ENCODE results near the gene DNAJC1. TPM values are rescaled to one million over a fixed set of nuclear protein-coding genes. Genes with fewer than 3 reads are reported as not detected.
"Not testable (repeated sequence)": the region's sequence is repeated elsewhere in the genome, so short reads cannot be mapped to it uniquely, and the experiment has no call there.

DNAJC1 gene
- total RNA-seq, 1 experiment from 2014 or later, result 13.2 TPM

DNA sequence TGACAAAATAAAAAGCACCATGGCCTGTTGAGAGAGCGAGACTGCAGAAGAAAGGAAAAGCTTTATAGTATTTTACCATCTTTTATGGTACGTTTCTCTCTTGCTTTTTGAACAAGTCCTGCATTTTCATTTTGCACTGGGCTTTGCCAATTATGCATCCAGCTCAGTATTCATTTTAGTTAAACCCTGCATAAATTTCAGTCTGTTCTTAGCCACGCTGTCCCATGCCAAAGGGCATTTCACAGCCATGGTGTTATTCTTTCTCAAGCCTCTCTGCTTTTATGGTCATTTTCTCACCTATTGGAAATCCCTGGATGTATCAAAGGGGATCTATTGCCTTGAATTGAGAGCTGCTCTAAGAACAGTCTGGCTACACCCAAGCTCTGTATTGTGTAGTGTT, 30.8 kb upstream of the DNAJC1 start:
- CTCF ChIA-PET, result no interaction called here
- Mint-ChIP-seq H3K27ac (no peak overlapping the region), H3K36me3 (peaks cover 16% of the 10 kb centered on the region), H3K27me3 (ENCODE audit: low read depth) (no peaks in the 10 kb centered on the region; the same call in 1 of the 2 replicates), H3K4me1 (peaks cover 3% of the 10 kb centered on the region; the same call in 1 of the 2 replicates), H3K4me3 (no peak overlapping the region), H3K9me3 (peaks cover 47% of the 10 kb centered on the region)
- no peak for ATAC-seq
- POLR2A ChIA-PET, result no interaction called here
- TF ChIP-seq, protein P1, sequence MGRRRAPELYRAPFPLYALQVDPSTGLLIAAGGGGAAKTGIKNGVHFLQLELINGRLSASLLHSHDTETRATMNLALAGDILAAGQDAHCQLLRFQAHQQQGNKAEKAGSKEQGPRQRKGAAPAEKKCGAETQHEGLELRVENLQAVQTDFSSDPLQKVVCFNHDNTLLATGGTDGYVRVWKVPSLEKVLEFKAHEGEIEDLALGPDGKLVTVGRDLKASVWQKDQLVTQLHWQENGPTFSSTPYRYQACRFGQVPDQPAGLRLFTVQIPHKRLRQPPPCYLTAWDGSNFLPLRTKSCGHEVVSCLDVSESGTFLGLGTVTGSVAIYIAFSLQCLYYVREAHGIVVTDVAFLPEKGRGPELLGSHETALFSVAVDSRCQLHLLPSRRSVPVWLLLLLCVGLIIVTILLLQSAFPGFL (CRISPR knock-in tag; IDR thresholded peaks at IDR 0.05; ENCODE audit: borderline replicate concordance), result no peak
- TF ChIP-seq, protein P2, sequence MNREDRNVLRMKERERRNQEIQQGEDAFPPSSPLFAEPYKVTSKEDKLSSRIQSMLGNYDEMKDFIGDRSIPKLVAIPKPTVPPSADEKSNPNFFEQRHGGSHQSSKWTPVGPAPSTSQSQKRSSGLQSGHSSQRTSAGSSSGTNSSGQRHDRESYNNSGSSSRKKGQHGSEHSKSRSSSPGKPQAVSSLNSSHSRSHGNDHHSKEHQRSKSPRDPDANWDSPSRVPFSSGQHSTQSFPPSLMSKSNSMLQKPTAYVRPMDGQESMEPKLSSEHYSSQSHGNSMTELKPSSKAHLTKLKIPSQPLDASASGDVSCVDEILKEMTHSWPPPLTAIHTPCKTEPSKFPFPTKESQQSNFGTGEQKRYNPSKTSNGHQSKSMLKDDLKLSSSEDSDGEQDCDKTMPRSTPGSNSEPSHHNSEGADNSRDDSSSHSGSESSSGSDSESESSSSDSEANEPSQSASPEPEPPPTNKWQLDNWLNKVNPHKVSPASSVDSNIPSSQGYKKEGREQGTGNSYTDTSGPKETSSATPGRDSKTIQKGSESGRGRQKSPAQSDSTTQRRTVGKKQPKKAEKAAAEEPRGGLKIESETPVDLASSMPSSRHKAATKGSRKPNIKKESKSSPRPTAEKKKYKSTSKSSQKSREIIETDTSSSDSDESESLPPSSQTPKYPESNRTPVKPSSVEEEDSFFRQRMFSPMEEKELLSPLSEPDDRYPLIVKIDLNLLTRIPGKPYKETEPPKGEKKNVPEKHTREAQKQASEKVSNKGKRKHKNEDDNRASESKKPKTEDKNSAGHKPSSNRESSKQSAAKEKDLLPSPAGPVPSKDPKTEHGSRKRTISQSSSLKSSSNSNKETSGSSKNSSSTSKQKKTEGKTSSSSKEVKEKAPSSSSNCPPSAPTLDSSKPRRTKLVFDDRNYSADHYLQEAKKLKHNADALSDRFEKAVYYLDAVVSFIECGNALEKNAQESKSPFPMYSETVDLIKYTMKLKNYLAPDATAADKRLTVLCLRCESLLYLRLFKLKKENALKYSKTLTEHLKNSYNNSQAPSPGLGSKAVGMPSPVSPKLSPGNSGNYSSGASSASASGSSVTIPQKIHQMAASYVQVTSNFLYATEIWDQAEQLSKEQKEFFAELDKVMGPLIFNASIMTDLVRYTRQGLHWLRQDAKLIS (CRISPR knock-in tag; IDR thresholded peaks at IDR 0.05; ENCODE audit: borderline replicate concordance), result no peak
- TF ChIP-seq ZNF281 (CRISPR knock-in tag; IDR thresholded peaks at IDR 0.05) (no peak), FOXP1 (CRISPR knock-in tag; IDR thresholded peaks at IDR 0.05; ENCODE audit: borderline replicate concordance) (no peak), TCF7 (CRISPR knock-in tag; IDR thresholded peaks at IDR 0.05; ENCODE audit: low read depth) (no peak), ZBTB43 (CRISPR knock-in tag; IDR thresholded peaks at IDR 0.05) (no peak), ZMAT4 (CRISPR knock-in tag; IDR thresholded peaks at IDR 0.05) (no peak), ZNF138 (CRISPR knock-in tag; conservative IDR thresholded peaks at IDR 0.05) (no peak), EMX1 (CRISPR knock-in tag; IDR thresholded peaks at IDR 0.05) (no peak), SOX15 (CRISPR knock-in tag; IDR thresholded peaks at IDR 0.05) (no peak), ZNF219 (CRISPR knock-in tag; IDR thresholded peaks at IDR 0.05; ENCODE audit: borderline replicate concordance) (no peak), CDX4 (CRISPR knock-in tag; IDR thresholded peaks at IDR 0.05; ENCODE audit: borderline replicate concordance) (no peak), CBFB (CRISPR knock-in tag; IDR thresholded peaks at IDR 0.05; ENCODE audit: low read depth) (no peak)
- TF ChIP-seq, protein P3, sequence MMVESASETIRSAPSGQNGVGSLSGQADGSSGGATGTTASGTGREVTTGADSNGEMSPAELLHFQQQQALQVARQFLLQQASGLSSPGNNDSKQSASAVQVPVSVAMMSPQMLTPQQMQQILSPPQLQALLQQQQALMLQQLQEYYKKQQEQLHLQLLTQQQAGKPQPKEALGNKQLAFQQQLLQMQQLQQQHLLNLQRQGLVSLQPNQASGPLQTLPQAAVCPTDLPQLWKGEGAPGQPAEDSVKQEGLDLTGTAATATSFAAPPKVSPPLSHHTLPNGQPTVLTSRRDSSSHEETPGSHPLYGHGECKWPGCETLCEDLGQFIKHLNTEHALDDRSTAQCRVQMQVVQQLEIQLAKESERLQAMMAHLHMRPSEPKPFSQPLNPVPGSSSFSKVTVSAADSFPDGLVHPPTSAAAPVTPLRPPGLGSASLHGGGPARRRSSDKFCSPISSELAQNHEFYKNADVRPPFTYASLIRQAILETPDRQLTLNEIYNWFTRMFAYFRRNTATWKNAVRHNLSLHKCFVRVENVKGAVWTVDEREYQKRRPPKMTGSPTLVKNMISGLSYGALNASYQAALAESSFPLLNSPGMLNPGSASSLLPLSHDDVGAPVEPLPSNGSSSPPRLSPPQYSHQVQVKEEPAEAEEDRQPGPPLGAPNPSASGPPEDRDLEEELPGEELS (CRISPR knock-in tag; IDR thresholded peaks at IDR 0.05), result no peak
- TF ChIP-seq, protein P4, sequence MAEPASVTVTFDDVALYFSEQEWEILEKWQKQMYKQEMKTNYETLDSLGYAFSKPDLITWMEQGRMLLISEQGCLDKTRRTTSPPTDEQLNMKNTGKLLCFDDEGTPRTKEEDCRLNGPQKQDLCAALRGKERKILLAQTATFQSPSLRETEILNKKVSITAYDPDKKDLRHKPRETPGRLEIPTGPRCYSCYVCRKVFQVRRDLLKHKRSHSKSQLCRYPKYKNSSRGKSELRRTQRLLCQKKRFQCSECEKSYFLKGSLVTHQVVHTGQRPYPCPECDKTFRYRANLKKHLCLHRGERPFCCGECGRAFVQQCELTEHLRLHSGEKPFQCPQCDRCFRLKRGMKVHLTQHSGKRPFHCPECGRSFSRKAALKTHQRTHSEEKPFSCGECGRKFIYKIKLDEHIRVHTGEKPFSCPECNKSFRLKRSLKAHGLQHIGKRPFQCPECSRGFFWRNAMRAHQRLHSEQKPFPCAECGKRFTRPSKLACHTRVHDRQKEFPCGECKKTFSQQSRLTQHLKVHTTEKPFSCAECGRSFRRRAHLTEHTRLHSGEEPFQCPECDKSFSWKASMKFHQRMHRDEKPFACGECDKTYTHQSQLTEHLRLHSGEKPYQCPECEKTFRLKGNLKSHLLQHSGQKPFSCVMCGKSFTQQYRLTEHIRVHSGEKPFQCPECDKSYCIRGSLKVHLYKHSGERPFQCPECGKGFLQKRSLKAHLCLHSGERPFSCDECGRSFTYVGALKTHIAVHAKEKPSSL (CRISPR knock-in tag; conservative IDR thresholded peaks at IDR 0.05), result no peak
- no peak for DNase-seq (ENCODE audit: low spot score)

- DNase-seq (ENCODE audit: low spot score); ATAC-seq; H3K4me1 Mint-ChIP-seq; CTCF ChIA-PET; H3K4me3 Mint-ChIP-seq; POLR2A ChIA-PET; H3K27ac Mint-ChIP-seq; H3K27me3 Mint-ChIP-seq (ENCODE audit: low read depth): not testable (repeated sequence)
- Mint-ChIP-seq H3K9me3 (peaks cover 50% of the 10 kb centered on the region), H3K36me3 (peaks cover 16% of the 10 kb centered on the region)
Measured at GRCh38 chr10:22032268-22032667, 28.7 kb upstream of the DNAJC1 start.

Measured in WTC11 (cell line).